Gastrocnemius medialis (tissue), 4 donors: ENCODE results near the gene RRP7A.
A peak's percentile ranks its signal among the peaks of the same experiment; 100 is the strongest.
"Not testable (repeated sequence)": the region's sequence is repeated elsewhere in the genome, so short reads cannot be mapped to it uniquely, and the experiment has no call there.

Experiments used
- POLR2A ChIP-seq, 2 donors: fragments of 450-650 bp; IDR thresholded peaks; one replicate each; pipeline ENCODE4 v1.6.1; 2017; ENCODE audit warnings: antibody characterized with exemption in 2 of 2, mild to moderate bottlenecking in 2 of 2, moderate library complexity in 2 of 2
- TF ChIP-seq, protein P1 (sequence below), 5 experiments: fragments of 450-650 bp in 3 of 5; fragments of 200-600 bp in 2 of 5; sonication (generic) in 2 of 5; IDR thresholded peaks in 4 of 5; conservative IDR thresholded peaks in 1 of 5; 1 replicate in 4 of 5; 2 replicates in 1 of 5; pipeline ENCODE4 v1.5.1; 2016 to 2019; ENCODE audit warnings: antibody characterized with exemption in 5 of 5, mild to moderate bottlenecking in 3 of 5, moderate library complexity in 3 of 5

GRCh38 chr22:42512273-42512990, 7.2 kb downstream of the RRP7A start:
- TF ChIP-seq POLR2A (IDR thresholded peaks at IDR 0.05) = not testable (repeated sequence)
- TF ChIP-seq, protein P1, sequence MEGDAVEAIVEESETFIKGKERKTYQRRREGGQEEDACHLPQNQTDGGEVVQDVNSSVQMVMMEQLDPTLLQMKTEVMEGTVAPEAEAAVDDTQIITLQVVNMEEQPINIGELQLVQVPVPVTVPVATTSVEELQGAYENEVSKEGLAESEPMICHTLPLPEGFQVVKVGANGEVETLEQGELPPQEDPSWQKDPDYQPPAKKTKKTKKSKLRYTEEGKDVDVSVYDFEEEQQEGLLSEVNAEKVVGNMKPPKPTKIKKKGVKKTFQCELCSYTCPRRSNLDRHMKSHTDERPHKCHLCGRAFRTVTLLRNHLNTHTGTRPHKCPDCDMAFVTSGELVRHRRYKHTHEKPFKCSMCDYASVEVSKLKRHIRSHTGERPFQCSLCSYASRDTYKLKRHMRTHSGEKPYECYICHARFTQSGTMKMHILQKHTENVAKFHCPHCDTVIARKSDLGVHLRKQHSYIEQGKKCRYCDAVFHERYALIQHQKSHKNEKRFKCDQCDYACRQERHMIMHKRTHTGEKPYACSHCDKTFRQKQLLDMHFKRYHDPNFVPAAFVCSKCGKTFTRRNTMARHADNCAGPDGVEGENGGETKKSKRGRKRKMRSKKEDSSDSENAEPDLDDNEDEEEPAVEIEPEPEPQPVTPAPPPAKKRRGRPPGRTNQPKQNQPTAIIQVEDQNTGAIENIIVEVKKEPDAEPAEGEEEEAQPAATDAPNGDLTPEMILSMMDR (IDR thresholded peaks at IDR 0.05 in 4 of 5, conservative IDR thresholded peaks at IDR 0.05 in 1 of 5) = peak in 2 of 5 experiments; percentile 14 to 28
